Smooth muscle cell (in vitro differentiated cells): Measurements from ENCODE around the gene RPS6KA5. TPM values are rescaled to one million over a fixed set of nuclear protein-coding genes. Genes with fewer than 3 reads are reported as not detected.

Source experiments
- DNase-seq: peaks from one replicate; lab custom pipeline; 2025; ENCODE audit not compliant: unreplicated experiment; lab: John Stamatoyannopoulos, UW
- H2AFZ ChIP-seq: fragments of 200-600 bp; sonication (generic); 2 replicates; pipeline ENCODE4 v1.6.0; 2016; ENCODE audit warnings: antibody characterized with exemption, low read depth, mild to moderate bottlenecking
- H3F3A ChIP-seq: fragments of 200-600 bp; sonication (generic); 2 replicates; pipeline ENCODE4 v1.6.0; 2017; ENCODE audit warnings: antibody characterized with exemption, low read depth
- H3K27ac ChIP-seq: fragments of 200-600 bp; sonication (generic); 2 replicates; pipeline ENCODE4 v1.5.1; 2016; ENCODE audit warnings: low read depth, mild to moderate bottlenecking
- H3K27me3 ChIP-seq: fragments of 200-600 bp; sonication (generic); 2 replicates; pipeline ENCODE4 v1.6.1; 2016; ENCODE audit warnings: low read depth, mild to moderate bottlenecking
- H3K36me3 ChIP-seq: fragments of 200-600 bp; sonication (generic); 2 replicates; pipeline ENCODE4 v1.5.1; 2016; ENCODE audit warnings: low read depth
- H3K4me1 ChIP-seq: fragments of 200-600 bp; sonication (generic); 2 replicates; pipeline ENCODE4 v1.5.1; 2016; ENCODE audit warnings: low read depth
- H3K4me2 ChIP-seq: fragments of 200-600 bp; sonication (generic); 2 replicates; pipeline ENCODE4 v1.6.0; 2016; ENCODE audit warnings: mild to moderate bottlenecking
- H3K4me3 ChIP-seq: fragments of 200-600 bp; sonication (generic); 2 replicates; pipeline ENCODE4 v1.5.1; 2016; ENCODE audit warnings: mild to moderate bottlenecking
- H3K79me2 ChIP-seq: fragments of 200-600 bp; sonication (generic); 2 replicates; pipeline ENCODE4 v1.6.0; 2016; ENCODE audit warnings: low read depth, mild to moderate bottlenecking
- H3K9ac ChIP-seq: fragments of 200-600 bp; sonication (generic); 2 replicates; pipeline ENCODE4 v1.6.0; 2016; ENCODE audit warnings: low read depth
- H3K9me3 ChIP-seq: fragments of 200-600 bp; sonication (generic); replicated peaks from 2 replicates; pipeline ENCODE4 v1.5.1; 2016; ENCODE audit warnings: low read depth
- H4K20me1 ChIP-seq: fragments of 200-600 bp; sonication (generic); 2 replicates; pipeline ENCODE4 v1.6.0; 2016; ENCODE audit warnings: low read depth
- whole genome bisulfite sequencing: methylation state at CpG from one replicate; pipeline ENCODE4 v1.1.7; 2016; ENCODE audit warnings: low lambda C conversion rate; 5-methylcytosine and 5-hydroxymethylcytosine counted together
- polyA plus RNA-seq: library from polyadenylated mRNA; unstranded; fragments of >200 nt; fragmentation: Nextera tagmentation; extraction: Ambion mirVana; gene quantifications from 2 replicates; pipeline ENCODE4 v1.2.1, GENCODE V29; 2016
- total RNA-seq: library from RNA; depleted of rRNA; stranded (reverse); fragments of >200 nt; gene quantifications from 2 replicates; pipeline ENCODE4 v1.2.3, GENCODE V29; 2014
- TF ChIP-seq, protein P1 (sequence below): fragments of 200-600 bp; sonication (generic); IDR thresholded peaks from 2 replicates; pipeline ENCODE4 v1.5.1; 2017; ENCODE audit warnings: borderline replicate concordance, mild to moderate bottlenecking, antibody characterized with exemption; ENCODE audit not compliant: insufficient read depth, poor library complexity, severe bottlenecking

Gene RPS6KA5
- total and polyA plus RNA-seq, 2 experiments from 2014 or later = 1.0 to 1.5 TPM

DNA sequence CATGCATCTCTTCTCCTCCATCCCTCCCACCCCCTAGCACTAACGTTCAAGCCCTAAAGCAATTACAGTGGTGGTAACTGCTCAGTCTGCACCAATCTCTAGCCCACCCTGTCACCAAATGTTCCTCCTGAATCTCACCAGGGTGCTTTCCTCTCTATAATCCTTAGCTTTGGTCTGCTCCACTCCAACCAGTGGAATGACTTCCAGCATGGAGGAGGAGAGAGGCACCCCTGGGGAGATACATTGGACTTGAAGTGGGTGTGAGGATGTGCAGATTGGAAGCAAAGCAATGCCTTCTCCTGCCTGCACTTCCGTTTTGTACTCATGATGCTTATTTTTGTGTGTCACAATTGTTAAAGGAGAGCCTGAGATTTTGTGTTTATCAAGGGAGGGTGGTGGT lies 24.1 kb upstream of the RPS6KA5 start:
- TF ChIP-seq, protein P1, sequence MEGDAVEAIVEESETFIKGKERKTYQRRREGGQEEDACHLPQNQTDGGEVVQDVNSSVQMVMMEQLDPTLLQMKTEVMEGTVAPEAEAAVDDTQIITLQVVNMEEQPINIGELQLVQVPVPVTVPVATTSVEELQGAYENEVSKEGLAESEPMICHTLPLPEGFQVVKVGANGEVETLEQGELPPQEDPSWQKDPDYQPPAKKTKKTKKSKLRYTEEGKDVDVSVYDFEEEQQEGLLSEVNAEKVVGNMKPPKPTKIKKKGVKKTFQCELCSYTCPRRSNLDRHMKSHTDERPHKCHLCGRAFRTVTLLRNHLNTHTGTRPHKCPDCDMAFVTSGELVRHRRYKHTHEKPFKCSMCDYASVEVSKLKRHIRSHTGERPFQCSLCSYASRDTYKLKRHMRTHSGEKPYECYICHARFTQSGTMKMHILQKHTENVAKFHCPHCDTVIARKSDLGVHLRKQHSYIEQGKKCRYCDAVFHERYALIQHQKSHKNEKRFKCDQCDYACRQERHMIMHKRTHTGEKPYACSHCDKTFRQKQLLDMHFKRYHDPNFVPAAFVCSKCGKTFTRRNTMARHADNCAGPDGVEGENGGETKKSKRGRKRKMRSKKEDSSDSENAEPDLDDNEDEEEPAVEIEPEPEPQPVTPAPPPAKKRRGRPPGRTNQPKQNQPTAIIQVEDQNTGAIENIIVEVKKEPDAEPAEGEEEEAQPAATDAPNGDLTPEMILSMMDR = no peak
- Histone ChIP-seq H3K27ac (no peak overlapping the region), H4K20me1 (no peaks in the 10 kb centered on the region), H3K4me2 (no peak overlapping the region), H2AFZ (no peak overlapping the region), H3F3A (no peaks in the 10 kb centered on the region), H3K36me3 (no peaks in the 10 kb centered on the region), H3K27me3 (no peaks in the 10 kb centered on the region), H3K4me1 (no peaks in the 10 kb centered on the region), H3K9ac (no peak overlapping the region), H3K79me2 (no peaks in the 10 kb centered on the region), H3K9me3 (no peaks in the 10 kb centered on the region), H3K4me3 (no peak overlapping the region)
- DNase-seq = no peak
- WGBS = 81% methylated on average over 2 of the region's 2 CpGs

DNA sequence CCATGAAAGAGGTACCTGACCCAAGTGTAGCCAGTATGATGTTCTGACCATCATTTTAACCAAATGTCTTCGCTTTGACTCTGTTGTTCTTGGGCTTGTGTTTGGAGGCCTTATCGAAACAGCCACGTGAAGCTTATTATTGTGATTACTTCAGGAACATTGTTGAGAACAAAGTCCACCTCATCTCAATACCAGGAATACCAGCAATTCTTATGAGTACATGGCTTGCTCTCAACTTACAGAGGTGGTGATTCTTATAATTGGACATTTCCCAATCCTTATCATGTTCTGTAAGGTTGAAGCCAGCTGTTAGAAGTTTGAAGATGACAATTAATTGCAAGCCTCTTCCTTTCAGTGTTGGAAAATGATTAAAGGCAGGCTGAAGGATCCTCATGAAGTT lies 21.8 kb upstream of the RPS6KA5 start:
- Histone ChIP-seq H3K79me2 (no peaks in the 10 kb centered on the region), H3K36me3 (no peaks in the 10 kb centered on the region), H3K4me1 (no peaks in the 10 kb centered on the region), H2AFZ (no peak overlapping the region), H4K20me1 (no peaks in the 10 kb centered on the region), H3K4me2 (no peak overlapping the region), H3K9me3 (no peaks in the 10 kb centered on the region), H3K4me3 (no peak overlapping the region), H3K27me3 (no peaks in the 10 kb centered on the region), H3F3A (no peaks in the 10 kb centered on the region), H3K27ac (no peak overlapping the region), H3K9ac (no peak overlapping the region)
- TF ChIP-seq, protein P1 = no peak
- WGBS = 93% methylated on average over 3 of the region's 3 CpGs
- DNase-seq = no peak

DNA sequence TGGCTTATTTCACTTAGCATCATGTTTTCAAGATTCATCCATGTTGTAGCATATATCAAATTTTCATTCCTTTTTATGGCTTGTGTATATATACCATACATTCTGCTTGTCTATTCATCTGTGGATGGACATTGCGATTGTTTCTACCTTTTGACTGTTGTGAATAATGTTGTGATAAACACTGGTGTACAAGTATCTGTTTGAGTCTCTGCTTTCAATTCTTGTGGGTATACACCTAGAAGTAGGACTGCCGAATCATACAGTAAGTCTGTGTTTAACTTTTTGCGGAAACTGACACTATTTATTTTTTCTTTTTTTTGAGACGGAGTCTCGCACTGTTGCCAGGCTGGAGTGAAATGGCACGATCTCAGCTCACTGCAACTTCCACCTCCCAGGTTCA lies 19.6 kb upstream of the RPS6KA5 start:
- Histone ChIP-seq H4K20me1 (no peaks in the 10 kb centered on the region), H3K4me2 (no peak overlapping the region), H3F3A (no peaks in the 10 kb centered on the region), H3K9ac (no peak overlapping the region), H3K4me1 (no peaks in the 10 kb centered on the region), H2AFZ (no peak overlapping the region), H3K79me2 (no peaks in the 10 kb centered on the region), H3K27ac (no peak overlapping the region), H3K27me3 (no peaks in the 10 kb centered on the region), H3K4me3 (no peak overlapping the region), H3K36me3 (no peaks in the 10 kb centered on the region), H3K9me3 (no peaks in the 10 kb centered on the region)
- DNase-seq = no peak
- 93% methylated on average over 6 of the region's 6 CpGs for WGBS
- TF ChIP-seq, protein P1 = no peak

DNA sequence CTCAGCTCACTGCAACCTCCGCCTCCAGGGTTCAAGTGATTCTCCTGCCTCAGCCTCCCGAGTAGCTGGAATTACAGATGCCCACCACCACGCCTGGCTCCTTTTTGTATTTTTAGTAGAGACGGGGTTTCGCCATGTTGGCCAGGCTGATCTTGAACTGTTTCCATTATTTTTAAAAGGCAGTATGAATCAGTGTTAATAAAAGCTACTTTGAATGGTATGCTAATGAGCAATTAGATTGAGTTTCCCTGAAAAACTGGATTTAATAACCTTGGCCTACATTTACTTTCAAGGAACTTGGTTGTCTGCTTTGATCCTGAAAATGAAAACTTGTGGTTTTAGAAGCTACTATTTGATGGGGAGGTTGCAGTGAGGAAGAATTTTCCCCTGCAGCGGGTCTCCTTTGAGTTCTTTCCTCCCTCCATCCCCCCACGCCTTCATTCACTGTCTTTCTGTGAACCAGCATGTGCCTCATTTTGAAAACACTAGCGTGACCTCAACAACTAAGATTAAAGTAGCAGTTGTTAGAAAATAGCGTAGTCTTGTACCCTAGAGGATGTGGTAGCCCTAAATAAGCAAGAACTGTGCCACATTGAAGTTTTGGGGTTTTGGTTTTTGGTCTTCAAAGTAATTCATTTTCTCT lies 17.8 kb upstream of the RPS6KA5 start:
- H2AFZ ChIP-seq = no peak overlapping the region
- no peak overlapping the region for H3K9ac ChIP-seq
- no peaks in the 10 kb centered on the region for H3K27me3 ChIP-seq
- no peaks in the 10 kb centered on the region for H3K36me3 ChIP-seq
- no peaks in the 10 kb centered on the region for H3K9me3 ChIP-seq
- no peaks in the 10 kb centered on the region for H3K4me1 ChIP-seq
- 90% methylated on average over 9 of the region's 9 CpGs for WGBS
- H3K4me2 ChIP-seq = no peak overlapping the region
- no peak for DNase-seq
- no peak overlapping the region for H3K27ac ChIP-seq
- no peaks in the 10 kb centered on the region for H3K79me2 ChIP-seq
- TF ChIP-seq, protein P1 = no peak
- H4K20me1 ChIP-seq = no peaks in the 10 kb centered on the region
- H3F3A ChIP-seq = no peaks in the 10 kb centered on the region
- no peak overlapping the region for H3K4me3 ChIP-seq
